ENCODE results near the gene SLX1A.
"Not testable (repeated sequence)": the region's sequence is repeated elsewhere in the genome, so short reads cannot be mapped to it uniquely, and the experiment has no call there.

The SLX1A gene

DNA sequence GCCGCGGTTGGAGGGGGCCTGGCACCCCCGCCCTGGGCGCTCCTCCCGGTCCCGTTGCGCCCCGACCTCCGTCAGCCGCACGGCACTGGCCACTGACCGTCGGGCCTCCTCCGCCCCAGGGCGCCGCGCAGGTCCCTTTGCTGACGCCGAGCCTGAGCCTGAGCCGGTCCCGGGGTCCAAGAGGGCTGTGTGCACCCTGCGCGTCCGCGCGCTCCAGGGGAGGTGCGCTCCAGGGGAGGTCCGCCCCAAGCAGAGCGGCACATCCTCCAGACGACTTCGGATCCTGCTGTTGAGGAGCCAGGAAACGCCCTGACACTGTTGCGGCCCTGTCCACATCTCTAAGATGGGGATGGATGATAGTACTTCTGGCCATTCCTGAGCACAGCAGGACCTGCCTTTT is 12.6 kb downstream of the SLX1A start:
- DNase-seq; H3K36me3 ChIP-seq; H3K9me3 ChIP-seq; H3K4me1 ChIP-seq; intact Hi-C loops (cut with DNase I; ENCODE audit: low total_unique reads); H3K27me3 ChIP-seq: not testable (repeated sequence)
- peak overlapping the region in 1 of 2 donors; percentile 36 for H3K27ac ChIP-seq
- H3K4me3 ChIP-seq, result peak overlapping the region; percentile 48 to 55

GRCh38 chr16:30207063-30207704 is 13.5 kb downstream of the SLX1A start:
- H3K27me3 ChIP-seq; H3K36me3 ChIP-seq; H3K4me3 ChIP-seq; H3K4me1 ChIP-seq; intact Hi-C loops (cut with DNase I; ENCODE audit: low total_unique reads); H3K9me3 ChIP-seq; H3K27ac ChIP-seq: not testable (repeated sequence)
- DNase-seq, result peak; percentile 21 to 68

- H3K4me3 ChIP-seq; H3K9me3 ChIP-seq; H3K4me1 ChIP-seq; H3K36me3 ChIP-seq; intact Hi-C loops (cut with DNase I; ENCODE audit: low total_unique reads); H3K27me3 ChIP-seq; H3K27ac ChIP-seq: not testable (repeated sequence)
- DNase-seq, result peak in 1 of 2 donors; percentile 67
These were observed 15.4 kb downstream of the SLX1A start for GRCh38 chr16:30209032-30209431.

- H3K4me3 ChIP-seq; H3K27ac ChIP-seq; H3K9me3 ChIP-seq; H3K27me3 ChIP-seq; H3K36me3 ChIP-seq; DNase-seq; H3K4me1 ChIP-seq; intact Hi-C loops (cut with DNase I; ENCODE audit: low total_unique reads): not testable (repeated sequence)
These were observed 17.7 kb downstream of the SLX1A start for GRCh38 chr16:30211414-30211813.

DNA sequence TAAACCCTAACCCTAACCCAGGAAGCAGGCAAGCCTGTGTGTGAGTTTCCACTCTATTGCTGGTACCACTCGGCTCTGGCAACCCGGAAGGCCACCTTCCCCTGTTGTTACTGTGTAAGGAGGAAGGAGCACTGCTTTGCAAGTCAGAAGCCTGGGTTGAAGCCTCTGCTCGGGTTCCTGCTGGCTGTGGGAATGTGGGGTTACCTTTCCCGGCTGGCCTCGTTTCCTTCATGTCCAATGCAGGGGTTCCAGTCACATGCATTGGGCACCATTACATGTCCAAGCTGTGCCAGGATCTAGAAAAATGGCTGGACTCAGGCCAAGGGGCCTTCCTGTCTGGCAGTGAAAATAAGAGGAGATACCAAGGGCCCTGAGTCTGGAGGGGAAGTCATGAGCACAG is 23.4 kb downstream of the SLX1A start:
- H3K4me3 ChIP-seq; H3K36me3 ChIP-seq; H3K27ac ChIP-seq; H3K4me1 ChIP-seq; H3K27me3 ChIP-seq; intact Hi-C loops (cut with DNase I; ENCODE audit: low total_unique reads); H3K9me3 ChIP-seq: not testable (repeated sequence)
- DNase-seq, result peak in 1 of 2 donors; percentile 47
